Gastroesophageal sphincter (tissue), 3 donors: ENCODE results near the gene AMBP.

Experiments used
- CTCF ChIP-seq, 4 experiments: fragments of 200-600 bp in 2 of 4; fragments of 450-650 bp in 2 of 4; sonication (generic) in 1 of 4; IDR thresholded peaks; one replicate each; pipeline ENCODE4 v1.5.1; 2017 to 2019; ENCODE audit warnings: antibody characterized with exemption in 4 of 4, mild to moderate bottlenecking in 2 of 4, moderate library complexity in 2 of 4
- POLR2A ChIP-seq, 2 donors: fragments of 450-650 bp; IDR thresholded peaks; one replicate each; pipeline ENCODE4 v1.6.1; 2017; ENCODE audit warnings: antibody characterized with exemption in 2 of 2, mild to moderate bottlenecking in 2 of 2, moderate library complexity in 1 of 2
- POLR2AphosphoS5 ChIP-seq: sonication (generic); formaldehyde crosslinking; IDR thresholded peaks from one replicate; pipeline ENCODE4 v1.6.1; 2017; ENCODE audit warnings: antibody characterized with exemption

- no peak for TF ChIP-seq POLR2A (IDR thresholded peaks at IDR 0.05)
- no peak for TF ChIP-seq CTCF (IDR thresholded peaks at IDR 0.05)
- TF ChIP-seq POLR2AphosphoS5, result no peak
These were observed 7.9 kb upstream of the AMBP start for GRCh38 chr9:114086009-114086408.
